AG04450 (cell line): ENCODE results near the gene CHCHD6. TPM values are rescaled to one million over a fixed set of nuclear protein-coding genes. Genes with fewer than 3 reads are reported as not detected.

ENCODE experiments used
- CTCF ChIA-PET: fragments of 300-600, 350-600 bp; formaldehyde crosslinking; extraction: SDS; loops from one replicate; lab custom pipeline; 2022; ENCODE audit warnings: antibody characterized with exemption, inconsistent platforms; lab: Charles Lee
- POLR2A ChIA-PET: fragments of 350-600 bp; formaldehyde crosslinking; extraction: SDS; loops from one replicate; lab custom pipeline; 2021; ENCODE audit warnings: antibody characterized with exemption, inconsistent platforms; lab: Yijun Ruan, JAX
- DNase-seq: peaks from one replicate; pipeline ENCODE4 v3.0.0-alpha.2; 2011; ENCODE audit warnings: low read depth, low spot score
- H3K27ac ChIP-seq: one replicate; pipeline ENCODE4 v1.5.1; 2012; ENCODE audit warnings: low read depth, low read length, control low read depth
- H3K27me3 ChIP-seq: one replicate; pipeline ENCODE4 v1.6.0; 2012; ENCODE audit warnings: low read length; ENCODE audit not compliant: control insufficient read depth, insufficient read depth
- H3K4me3 ChIP-seq: 2 replicates; pipeline ENCODE4 v1.5.1; 2011; ENCODE audit warnings: mild to moderate bottlenecking, low read depth, low read length, control low read depth
- H3K9me3 ChIP-seq: 2 replicates; pipeline ENCODE4 v1.5.1; 2012; ENCODE audit warnings: low read length; ENCODE audit not compliant: control insufficient read depth, insufficient read depth
- CTCF ChIP-seq: IDR thresholded peaks from 2 replicates; pipeline ENCODE4 v1.5.1; 2011; ENCODE audit warnings: low read depth, low read length, control low read depth, inconsistent platforms
- polyA plus RNA-seq: library from polyadenylated mRNA; depleted of rRNA; stranded (reverse); fragments of >200 nt; gene quantifications from 2 replicates; pipeline ENCODE4 v1.2.3, GENCODE V29; 2011

CHCHD6 gene
- polyA plus RNA-seq, 1 experiment: 14.0 TPM

GRCh38 chr3:126960604-126960995 lies 256.6 kb downstream of the CHCHD6 start:
- no peak for TF ChIP-seq CTCF
- ChIA-PET POLR2A (no interaction called here), CTCF (interaction anchor here (1.5 kb wide), 1 partner anchor 208 kb away, joined by 9 read pairs; no protein-coding TSS in a partner anchor)
- no peaks in the 10 kb centered on the region for H3K9me3 ChIP-seq
- no peak overlapping the region for H3K27ac ChIP-seq
- no peak overlapping the region for H3K4me3 ChIP-seq
- H3K27me3 ChIP-seq: no peaks in the 10 kb centered on the region
- no peak for DNase-seq

GRCh38 chr3:126961191-126961790 lies 257.3 kb downstream of the CHCHD6 start:
- no peaks in the 10 kb centered on the region for H3K27me3 ChIP-seq
- H3K27ac ChIP-seq: no peak overlapping the region
- H3K9me3 ChIP-seq: no peaks in the 10 kb centered on the region
- no peak for TF ChIP-seq CTCF
- ChIA-PET POLR2A (no interaction called here), CTCF (interaction anchor here (0.9 to 1.5 kb wide), 2 partner anchors 21 to 209 kb away, joined by 3 to 9 read pairs; partner anchors contain the start of gene PLXNA1)
- DNase-seq: no peak
- no peak overlapping the region for H3K4me3 ChIP-seq

GRCh38 chr3:126961791-126962461 lies 257.9 kb downstream of the CHCHD6 start:
- CTCF ChIA-PET: interaction anchor here (0.9 kb wide), 2 partner anchors 21 to 210 kb away, joined by 3 read pairs; partner anchors contain the start of gene PLXNA1
- no peak for TF ChIP-seq CTCF
- H3K27ac ChIP-seq: no peak overlapping the region
- no peak for DNase-seq
- POLR2A ChIA-PET: no interaction called here
- no peak overlapping the region for H3K4me3 ChIP-seq
- no peaks in the 10 kb centered on the region for H3K27me3 ChIP-seq
- H3K9me3 ChIP-seq: no peaks in the 10 kb centered on the region

- DNase-seq: no peak
- CTCF ChIA-PET: interaction anchor here (0.6 to 1.2 kb wide), 3 partner anchors 75 to 211 kb away, joined by 3 to 6 read pairs (median 6); no protein-coding TSS in a partner anchor
- no peak overlapping the region for H3K4me3 ChIP-seq
- no peak overlapping the region for H3K27ac ChIP-seq
- no peaks in the 10 kb centered on the region for H3K9me3 ChIP-seq
- no peaks in the 10 kb centered on the region for H3K27me3 ChIP-seq
- POLR2A ChIA-PET: no interaction called here
- TF ChIP-seq CTCF: no peak
These were observed 258.7 kb downstream of the CHCHD6 start for GRCh38 chr3:126962756-126963155.
